Umbilical cord (tissue), 2 donors: ENCODE data around the gene NMNAT3. TPM values are rescaled to one million over a fixed set of nuclear protein-coding genes. Genes with fewer than 3 reads are reported as not detected.
A peak's percentile ranks its signal among the peaks of the same experiment; 100 is the strongest.
"Not testable (repeated sequence)": the region's sequence is repeated elsewhere in the genome, so short reads cannot be mapped to it uniquely, and the experiment has no call there.

ENCODE experiments used
- DNase-seq: peaks from one replicate; pipeline ENCODE4 v3.0.0-alpha.2; 2015; ENCODE audit warnings: low spot score
- total RNA-seq: library from RNA; depleted of rRNA; stranded (reverse); fragments of >200 nt; gene quantifications from one replicate; pipeline ENCODE4 v1.2.3, GENCODE V29; 2014; ENCODE audit warnings: low replicate concordance; ENCODE audit not compliant: insufficient read depth

Gene NMNAT3
- total RNA-seq, 1 donor from 2014 or later: 15.6 TPM

DNA sequence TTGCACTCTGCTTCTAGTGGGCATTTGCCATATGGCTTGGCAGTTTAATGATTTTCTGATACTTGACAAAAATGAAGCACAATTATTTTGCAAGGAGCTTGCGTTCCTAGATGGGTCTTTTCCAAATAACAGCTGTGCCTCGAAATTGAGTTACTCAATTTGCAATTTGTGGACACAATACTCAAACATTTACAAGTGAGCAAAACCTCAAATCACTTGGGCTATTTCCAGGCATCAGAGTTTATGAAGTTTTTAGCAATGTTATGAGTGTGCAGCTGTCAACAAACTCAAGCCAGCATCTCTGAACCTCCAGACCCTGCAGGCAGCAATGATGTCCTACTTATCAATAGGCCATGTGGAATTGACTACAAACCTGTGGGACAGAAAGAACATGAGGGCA lies 41.3 kb downstream of the NMNAT3 start:
- DNase-seq: no peak

DNA sequence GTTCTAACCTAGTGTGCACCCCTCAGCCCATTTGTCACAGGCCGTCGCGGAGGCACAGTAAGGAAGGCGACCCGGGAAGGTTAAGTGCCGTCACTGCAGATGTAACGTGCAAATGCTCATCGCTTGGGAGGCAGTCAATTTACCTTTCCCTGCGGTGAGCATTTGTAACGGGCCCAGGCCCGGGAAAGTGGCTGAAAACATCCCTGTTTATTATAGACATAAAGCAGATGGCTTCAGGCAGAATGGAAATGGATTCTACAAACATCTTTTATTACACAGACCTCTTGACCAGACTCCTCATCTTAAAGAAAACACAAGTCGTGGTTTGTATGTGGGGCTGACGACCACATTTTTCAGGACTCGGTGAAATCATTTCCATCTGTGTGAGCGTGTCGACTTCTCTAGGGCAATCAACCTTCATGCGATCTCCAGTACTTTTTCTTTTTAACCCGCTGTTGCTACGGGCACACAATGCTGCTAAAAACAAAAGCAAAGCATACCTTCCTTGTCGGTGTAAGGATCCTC lies 43.6 kb downstream of the NMNAT3 start:
- peak; percentile 36 for DNase-seq

DNA sequence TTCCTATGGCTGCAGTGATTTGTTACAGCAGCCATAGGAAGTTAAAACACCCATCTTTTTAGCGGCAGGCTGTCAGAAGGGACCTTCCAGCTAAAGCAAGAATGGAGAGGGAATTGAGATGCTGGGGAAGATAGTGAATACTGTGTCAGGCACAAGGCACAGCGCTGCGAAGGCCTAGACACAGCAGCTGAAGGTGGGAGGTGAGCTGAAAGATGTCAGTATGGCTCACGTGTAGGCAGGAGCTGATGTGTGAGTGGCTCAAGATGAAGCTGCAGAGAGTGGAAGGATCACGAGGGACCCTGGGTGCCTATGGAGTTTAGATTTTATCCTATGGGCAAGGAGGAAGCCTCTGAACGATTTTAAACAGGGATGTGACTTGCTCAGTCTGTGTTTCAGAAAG lies 44.3 kb downstream of the NMNAT3 start:
- DNase-seq: no peak

DNA sequence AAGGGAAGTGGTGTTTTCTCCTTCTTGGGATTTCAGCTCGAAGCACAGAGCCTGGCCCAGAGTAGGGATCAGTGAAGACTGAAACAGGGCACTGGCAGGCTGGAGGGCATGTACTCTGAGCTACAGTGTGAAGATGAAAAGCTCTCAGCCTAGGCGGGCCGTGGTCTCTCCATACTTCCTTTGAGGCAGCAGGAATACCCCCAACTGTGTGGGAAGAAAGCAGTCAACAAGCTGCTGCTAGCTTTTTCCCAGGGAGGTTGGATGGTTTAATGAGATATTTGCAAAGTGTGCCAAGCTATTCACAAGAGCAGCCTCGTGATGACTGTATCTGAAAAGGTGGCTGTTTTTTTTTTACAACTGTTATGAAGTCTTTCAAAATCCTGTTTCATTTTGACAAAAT lies 47.2 kb downstream of the NMNAT3 start:
- no peak for DNase-seq

DNA sequence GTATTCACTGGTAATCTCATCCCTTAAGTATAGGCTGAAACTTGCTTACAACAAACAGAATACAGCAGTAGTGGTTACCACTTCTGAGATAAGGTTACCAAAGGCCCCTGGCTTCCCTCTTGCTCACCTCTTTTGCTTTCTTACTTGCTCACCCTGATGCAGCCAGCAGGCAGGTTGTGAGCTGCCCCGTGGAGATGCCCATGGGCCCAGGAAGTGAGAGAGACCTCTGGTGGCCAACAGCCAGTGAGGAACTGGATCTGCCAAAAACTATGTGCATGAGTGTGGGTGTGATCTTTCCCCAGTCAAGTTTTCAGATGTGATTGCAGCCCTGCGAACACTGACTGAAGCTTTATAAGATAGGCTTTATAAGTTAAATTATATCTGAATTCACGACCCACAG lies 48.7 kb downstream of the NMNAT3 start:
- DNase-seq: no peak

DNA sequence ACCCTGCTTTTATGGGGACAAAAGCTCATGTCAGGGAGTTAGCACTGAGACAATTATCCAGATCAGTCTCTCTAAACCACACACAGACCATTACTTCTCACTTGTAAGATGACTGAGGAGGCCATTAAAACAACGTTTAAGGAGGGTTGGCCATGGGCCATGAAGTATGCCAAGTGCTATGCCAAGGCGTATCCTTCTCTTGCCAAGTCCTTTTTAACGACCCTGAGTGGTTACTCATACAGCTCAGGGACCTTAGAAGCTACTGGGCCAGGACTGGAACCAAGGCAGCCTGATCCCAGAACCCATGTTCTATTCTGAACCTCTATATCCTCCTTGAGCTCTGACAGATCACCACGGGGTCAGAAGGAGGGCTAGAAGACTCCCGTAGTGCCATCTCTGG lies 50.0 kb downstream of the NMNAT3 start:
- DNase-seq: no peak

DNA sequence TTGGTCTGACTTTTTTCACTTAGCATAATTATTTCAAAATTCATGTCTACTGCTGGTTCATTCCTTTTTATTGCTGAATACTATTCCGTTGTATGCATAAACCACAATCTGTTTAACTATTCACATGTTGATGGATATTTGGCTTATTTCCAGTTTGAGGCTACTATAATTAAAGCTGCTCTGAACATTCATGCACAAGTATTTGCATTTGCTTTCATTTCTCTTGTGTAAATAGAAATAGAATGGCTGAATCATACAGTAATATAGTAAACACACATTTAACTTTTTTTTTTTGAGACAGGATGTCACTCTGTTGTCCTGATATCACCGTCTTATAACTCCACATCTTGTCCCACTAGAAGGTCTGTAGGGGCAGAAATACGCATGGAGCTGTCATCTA lies 57.3 kb downstream of the NMNAT3 start:
- no peak for DNase-seq

DNA sequence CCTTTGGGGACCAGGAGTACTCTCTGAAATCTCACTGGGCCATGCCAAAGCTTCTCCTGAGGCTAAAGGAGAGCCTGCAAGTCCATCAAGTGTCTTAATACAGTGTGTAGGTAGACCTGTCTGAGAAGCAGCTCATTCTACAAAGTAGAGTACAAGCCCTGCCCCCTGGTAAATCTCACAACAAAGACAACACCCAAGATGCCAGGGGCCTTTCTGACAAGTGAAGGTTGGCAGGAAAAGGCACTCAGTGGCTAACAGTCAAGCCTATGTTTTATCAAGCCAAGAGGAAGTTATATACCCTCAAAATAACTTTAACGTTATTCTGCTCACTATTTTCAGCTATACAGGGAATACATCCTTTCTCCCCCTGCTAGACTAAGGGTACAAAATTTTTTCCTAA lies 58.3 kb downstream of the NMNAT3 start:
- DNase-seq: no peak

DNA sequence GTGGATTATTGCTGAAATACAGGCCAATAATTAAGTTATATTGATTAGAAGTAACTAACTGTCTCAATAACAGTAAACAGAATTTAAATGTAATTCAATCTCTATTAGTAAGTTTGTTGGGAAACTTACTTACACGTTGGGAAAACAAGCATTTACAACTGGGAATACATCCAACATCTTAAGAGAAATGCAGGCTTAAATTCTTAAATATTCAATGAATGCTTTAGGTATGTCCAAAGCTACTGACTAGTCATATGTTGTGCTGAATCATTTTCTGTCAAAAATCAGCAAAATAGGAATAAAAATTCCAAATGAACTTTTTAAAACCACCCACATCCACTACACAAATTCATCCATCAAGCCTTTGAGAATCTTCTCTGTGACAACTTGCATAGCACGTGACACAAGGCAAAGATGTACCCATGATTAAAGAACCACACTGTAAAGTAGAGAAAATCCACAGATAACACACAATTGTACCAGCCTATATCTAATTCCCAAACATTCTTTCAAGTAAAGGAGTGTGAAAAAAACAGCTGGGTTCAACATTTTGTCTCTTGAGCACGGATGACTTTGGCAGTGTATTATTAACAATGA lies 60.0 kb downstream of the NMNAT3 start:
- peak; percentile 3 for DNase-seq

DNA sequence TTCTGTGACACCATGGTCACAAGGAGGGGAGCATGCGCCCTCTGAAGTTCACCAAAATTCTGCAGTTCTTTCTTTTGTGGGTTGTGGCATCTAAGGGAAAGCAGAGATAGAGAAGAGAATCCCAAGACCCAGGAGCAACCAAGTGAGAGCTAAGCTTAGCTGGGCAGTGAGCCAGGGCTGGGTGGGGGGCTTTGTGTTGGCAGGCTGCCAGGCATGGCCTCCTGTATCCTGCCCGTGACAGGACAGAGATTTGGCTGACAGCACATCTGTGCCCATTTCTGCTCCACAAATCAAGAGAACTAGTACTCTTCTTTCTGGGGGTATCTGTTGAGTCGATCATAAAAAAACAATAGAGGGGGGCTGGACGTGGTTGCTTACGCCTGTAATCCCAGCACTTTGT lies 66.2 kb downstream of the NMNAT3 start:
- no peak for DNase-seq

DNA sequence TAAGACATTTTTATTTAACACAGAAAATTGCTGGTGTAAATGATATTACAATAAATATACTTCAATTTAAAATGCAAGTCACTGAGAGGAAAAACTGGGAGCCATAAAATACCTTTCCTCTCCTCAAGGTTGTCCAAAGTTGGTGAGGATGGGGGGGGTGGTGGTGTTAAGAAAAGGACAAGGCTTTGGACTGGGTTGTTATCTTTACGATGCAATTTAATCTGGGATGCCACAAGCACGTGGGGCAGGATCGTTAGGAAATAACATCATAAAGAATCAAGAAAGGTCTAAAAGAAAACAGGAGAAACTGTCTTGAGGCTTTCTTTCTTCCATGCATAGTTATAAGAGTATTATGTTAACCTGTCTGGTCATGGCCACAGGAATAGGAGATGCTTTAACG lies 66.9 kb downstream of the NMNAT3 start:
- no peak for DNase-seq

DNA sequence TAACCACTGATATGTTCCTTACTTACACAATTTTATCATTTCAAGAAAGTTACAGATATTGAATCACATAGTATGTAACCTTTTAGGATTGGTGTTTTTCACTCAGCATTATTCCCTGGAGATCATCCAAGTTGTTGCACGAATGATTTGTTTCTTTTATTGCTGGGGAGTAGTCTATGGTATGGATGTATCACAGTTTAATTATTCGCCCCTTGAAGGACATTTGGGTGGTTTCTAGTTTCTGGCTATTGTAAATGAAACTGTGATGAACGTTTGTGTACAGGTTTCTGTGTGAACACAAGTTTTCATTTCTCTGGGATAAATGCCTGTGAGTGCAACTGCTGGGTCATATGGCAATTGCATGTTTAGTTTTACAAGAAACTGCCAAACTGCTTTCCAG lies 68.8 kb downstream of the NMNAT3 start:
- DNase-seq: no peak

DNA sequence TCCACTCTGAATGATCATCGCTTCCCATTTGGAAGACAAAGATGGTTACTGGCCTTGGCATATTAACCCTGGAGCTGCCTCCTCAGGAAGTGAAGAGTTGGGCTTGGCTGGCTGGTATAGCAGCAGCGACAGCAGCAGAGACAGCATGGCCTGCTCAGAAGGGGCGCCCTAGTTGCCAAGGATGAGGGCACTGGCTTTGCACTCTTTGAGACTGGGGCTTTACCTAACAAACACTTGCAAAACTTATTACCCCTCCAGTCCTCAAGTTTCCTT lies 69.7 kb downstream of the NMNAT3 start:
- DNase-seq: no peak

DNA sequence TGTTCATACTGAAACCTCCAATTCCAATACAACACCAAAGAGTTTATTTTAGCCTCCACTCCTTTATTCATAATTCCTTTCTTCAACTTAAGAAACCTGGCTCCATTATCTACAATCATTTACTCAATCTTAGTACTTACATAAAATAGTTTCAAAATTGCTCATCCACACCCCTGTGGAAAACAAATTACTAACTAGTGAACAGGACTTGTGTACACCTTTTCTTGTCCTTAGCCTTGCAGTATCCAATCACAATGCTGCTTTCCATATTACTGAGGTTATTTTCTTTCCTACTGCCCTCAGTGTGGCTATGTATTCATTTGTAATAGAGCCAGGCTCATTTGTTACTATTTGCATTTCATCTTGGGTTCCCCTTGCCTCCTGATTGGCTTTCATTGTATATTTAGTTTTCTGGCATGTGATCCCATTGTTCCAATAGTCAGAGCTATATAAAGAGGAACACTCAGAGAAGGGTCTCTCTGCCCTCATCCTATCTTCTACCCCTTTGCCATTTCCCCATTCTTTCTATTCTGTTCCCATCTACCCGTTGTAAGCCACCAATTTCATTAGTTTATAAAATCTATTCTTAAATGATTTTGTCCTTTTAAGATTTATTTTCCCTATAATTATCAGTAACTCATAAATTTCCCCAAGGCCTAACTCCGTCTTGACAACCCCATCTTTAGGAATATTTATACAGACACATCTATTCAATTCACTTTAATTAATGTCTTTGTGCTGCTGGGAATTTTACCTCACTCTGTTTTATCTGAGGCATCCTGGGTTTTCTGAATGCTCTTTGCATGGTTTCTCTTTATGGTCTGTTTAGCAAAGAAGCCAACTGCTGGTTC lies 70.3 kb downstream of the NMNAT3 start:
- DNase-seq: no peak

DNA sequence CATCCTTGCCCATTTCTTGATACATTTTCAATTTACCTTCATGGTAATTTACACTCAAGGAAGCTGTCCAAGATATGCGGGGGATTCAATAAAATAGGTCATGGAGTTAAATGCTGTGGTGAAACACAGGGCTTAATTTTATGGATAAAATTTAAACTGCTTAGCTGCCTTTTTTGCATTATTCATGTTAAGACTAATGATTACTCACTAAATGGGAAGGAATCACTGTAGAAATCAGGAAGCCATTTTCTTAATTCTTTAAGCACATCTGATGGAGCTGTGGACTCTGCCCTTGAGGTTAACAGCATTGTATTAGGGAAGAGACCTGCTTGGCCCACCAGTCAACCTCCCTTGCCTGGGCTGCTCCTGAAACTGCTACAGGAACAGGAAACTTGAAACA lies 75.8 kb downstream of the NMNAT3 start:
- DNase-seq: no peak

DNA sequence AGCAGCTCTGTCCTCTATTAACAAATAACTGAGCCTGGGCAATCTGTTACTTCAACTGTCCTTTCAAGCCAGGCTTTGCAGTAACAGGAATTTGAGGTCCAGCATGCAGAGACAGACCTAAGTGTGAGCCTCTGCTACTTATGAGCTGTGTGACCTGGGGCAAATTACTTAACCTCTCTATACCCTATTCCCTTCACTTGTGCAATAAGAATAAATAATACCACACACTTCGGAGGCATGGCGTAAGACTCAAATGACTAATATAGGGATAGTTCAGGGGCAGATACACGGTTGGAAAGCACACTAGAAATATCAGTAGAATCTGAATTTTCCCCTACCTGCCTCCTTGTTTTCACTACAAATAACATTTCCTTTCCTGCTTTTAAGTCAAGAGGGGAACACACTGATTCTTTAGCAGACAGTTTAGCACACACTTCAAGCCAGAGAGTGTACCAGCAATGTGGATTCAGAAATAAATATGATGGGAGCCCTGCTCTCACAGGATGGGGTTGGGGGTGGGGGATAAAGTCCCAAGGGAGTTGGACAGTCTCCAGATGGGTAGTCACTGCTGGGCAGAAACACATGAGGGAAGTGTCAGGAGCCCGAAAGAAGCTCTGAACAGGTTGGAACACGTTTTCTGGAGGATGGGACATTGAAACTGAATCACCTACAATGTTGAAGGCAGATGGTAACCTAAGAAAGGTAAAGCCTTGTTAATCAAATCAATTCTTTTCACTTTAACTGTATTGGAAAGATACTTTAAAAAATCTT lies 76.4 kb downstream of the NMNAT3 start:
- DNase-seq: peak; percentile 4

DNA sequence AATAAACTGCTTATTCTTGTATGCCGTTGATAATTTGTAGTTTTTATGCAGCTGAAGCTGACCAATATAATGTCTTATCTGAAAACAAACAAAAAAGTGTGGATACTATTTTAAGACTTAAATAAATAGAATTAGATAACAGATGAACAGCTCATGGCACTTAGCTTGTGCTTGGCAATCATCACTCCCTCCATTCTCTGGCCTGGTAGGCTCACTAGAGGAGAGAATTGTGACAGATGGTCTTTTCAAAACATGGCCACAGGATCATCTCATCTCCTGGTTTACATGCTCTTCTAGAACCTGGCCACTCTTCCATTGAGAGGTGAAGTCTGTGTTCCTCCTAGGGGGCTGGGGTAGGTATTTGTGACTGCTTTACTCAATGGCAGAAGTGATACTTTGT lies 79.8 kb downstream of the NMNAT3 start:
- DNase-seq: no peak

DNA sequence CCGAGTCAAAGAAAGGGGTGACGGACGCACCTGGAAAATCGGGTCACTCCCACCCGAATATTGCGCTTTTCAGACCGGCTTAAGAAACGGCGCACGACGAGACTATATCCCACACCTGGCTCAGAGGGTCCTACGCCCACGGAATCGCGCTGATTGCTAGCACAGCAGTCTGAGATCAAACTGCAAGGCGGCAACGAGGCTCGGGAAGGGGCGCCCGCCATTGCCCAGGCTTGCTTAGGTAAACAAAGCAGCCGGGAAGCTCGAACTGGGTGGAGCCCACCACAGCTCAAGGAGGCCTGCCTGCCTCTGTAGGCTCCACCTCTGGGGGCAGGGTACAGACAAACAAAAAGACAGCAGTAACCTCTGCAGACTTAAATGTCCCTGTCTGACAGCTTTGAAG lies 86.6 kb downstream of the NMNAT3 start:
- DNase-seq: not testable (repeated sequence)

DNA sequence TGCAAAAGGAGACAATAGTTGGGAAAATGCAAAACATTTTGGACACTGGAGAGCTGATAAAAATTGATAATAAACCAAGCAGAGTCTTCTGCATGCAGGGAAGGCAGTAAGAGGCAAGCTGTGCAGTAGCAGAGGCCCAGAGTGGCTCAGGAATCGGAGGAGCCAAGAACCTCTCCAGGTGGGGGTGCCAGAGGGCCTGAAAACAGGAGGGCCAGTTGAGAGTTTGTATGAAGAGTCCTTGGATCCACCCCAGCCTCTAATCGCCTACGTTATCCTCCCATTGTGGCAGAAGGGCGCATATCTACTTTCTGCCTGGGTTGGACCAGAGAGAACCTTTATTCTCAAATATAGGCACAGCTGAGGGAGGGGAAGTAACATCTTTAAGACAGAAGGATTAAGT lies 89.3 kb downstream of the NMNAT3 start:
- DNase-seq: no peak

DNA sequence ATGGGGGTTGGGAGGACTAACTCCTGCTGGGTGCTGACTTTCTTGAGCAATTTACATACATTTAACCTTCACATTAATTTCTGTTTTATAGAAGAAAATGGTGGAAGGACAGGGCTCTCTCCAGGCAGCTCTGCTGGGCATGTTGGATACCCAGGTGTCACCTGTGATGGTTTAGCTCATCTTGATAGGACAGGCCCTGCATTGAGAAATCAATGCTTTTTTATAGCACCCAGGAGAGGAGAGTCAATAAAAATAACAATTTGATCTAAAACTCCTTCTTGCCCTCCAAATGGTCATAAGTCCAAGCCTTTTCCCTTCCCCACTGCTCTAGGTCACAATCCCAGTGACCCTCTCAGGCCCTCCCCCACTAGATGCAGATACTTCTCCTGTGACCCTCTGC lies 90.0 kb downstream of the NMNAT3 start:
- no peak for DNase-seq

DNA sequence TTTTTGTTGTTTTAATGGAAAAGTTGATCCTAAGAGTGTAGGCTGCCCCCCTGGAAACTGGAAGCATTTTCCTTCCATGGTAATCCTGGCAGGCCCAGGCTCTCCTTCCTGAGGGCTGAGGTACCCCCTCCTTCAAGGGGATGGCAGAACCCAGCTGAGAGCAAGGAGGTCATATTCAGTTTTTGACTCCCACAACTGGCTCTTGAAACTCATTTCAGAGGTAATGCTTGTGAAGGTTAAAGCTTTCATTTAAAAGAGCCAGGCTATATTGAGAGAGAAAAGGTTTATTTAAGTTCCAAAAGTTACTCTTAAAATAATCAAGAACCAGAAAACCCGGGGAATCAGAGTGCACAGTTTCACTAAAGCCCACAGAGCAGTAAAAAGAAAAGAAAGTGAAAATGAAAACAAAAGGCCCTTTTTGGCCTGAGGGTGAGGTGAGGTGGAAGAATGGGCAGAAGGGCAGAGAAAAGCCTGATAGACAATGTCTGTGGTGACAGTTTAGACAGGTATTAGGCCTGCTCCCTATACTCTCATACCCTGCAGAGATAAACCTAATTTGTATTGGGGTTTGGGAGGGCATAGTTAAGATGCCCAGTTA lies 91.3 kb downstream of the NMNAT3 start:
- no peak for DNase-seq

DNA sequence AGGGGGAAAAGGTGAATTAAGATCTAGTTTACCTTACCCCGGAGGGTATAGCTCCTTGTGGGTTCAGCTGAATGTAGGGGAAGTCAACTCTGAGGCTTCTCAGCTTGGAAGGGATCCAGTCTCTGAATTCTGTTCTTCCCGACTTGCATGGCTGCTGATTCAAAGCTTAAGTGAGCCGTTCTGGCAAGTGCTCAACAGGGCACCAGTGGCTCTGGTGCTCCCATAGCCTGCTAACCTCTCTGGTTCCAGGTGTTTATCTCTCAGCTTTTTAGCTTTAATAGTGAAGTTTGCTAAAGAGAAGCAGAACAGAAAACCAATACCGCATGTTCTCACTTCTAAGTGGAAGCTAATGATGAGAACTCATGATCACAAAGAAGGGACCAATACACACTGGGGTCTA lies 92.0 kb downstream of the NMNAT3 start:
- no peak for DNase-seq
